ENCODE measurements around the gene TLL1. TPM values are rescaled to one million over a fixed set of nuclear protein-coding genes. Genes with fewer than 3 reads are reported as not detected.

TLL1 gene
- polyA plus RNA-seq, 1 of the 3 experiments (the other 2 are of a cell fraction): 0.07 TPM

DNA sequence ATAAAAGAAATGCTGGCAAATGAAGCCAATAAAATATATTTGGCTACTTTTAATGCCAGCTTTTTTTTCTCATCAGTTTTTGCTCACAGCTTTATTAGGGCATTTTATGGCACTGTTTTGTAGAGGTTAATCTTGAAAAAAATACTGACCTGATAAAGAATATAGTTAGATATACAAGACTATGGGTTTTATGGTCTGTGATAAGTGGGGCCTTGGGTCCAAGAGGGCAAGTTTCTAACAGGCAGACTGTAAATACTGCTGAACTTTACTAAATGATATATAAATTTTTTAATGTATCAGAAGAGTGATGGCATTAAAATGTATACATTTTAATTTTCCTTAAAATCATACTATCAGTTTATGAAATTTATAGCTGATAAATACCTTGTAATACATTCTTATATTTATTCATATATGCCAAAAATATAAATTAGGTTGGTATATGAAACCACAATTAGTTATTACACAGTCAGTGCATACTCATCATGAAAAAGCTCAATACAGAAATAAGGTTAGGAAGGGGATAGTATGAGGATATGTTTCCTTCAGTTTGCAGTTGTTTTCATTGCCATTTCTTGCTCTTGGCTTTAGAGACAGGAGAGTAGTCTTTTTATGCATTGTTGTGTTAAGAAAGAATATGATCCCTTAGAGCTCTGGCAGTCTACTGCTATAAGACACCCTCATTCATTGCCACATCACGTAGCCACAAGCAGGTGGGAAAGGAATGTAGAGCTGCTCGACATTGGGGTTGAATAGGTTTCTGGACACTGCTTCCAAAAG lies 146.6 kb downstream of the TLL1 start:
- CTCF ChIA-PET: no interaction called here
- Histone ChIP-seq H3K4me3 (ENCODE audit: low read depth in 2 of 2, low read length in 1 of 2) (no peak overlapping the region), H2AFZ (ENCODE audit: low read depth) (no peak overlapping the region), H3F3A (replicated peaks; ENCODE audit: insufficient read depth) (no peaks in the 10 kb centered on the region), H3K27me3 (ENCODE audit: insufficient read depth) (no peaks in the 10 kb centered on the region), H3K9ac (no peak overlapping the region), H3K4me1 (ENCODE audit: control insufficient read depth in 1 of 2, insufficient read depth in 2 of 2, low read depth in 1 of 2, low read length in 1 of 2) (no peaks in the 10 kb centered on the region), H3K9me2 (no peaks in the 10 kb centered on the region), H3K9me3 (no peaks in the 10 kb centered on the region), H3K79me2 (ENCODE audit: insufficient read depth) (no peaks in the 10 kb centered on the region), H3K27ac (ENCODE audit: low read depth in 2 of 2, low read length in 1 of 2) (no peak overlapping the region), H4K20me1 (ENCODE audit: insufficient read depth) (no peaks in the 10 kb centered on the region), H3K36me3 (replicated peaks in 1 of 2; ENCODE audit: control insufficient read depth in 1 of 2, insufficient read depth in 2 of 2, low read length in 1 of 2) (no peaks in the 10 kb centered on the region), H3K4me2 (no peak overlapping the region)
- WGBS (ENCODE audit: low lambda C conversion rate): 23% methylated on average over 2 of the region's 2 CpGs
- TF ChIP-seq RAD21 (IDR thresholded peaks at IDR 0.05; ENCODE audit: low read length) (no peak), FOSL2 (IDR thresholded peaks at IDR 0.05; ENCODE audit: borderline replicate concordance, low read depth) (no peak), SIN3A (IDR thresholded peaks at IDR 0.05; ENCODE audit: borderline replicate concordance, low read depth, low read length) (no peak), FOXM1 (IDR thresholded peaks at IDR 0.05; ENCODE audit: low read depth) (no peak), ELF1 (IDR thresholded peaks at IDR 0.05) (no peak), TAF1 (IDR thresholded peaks at IDR 0.05; ENCODE audit: borderline replicate concordance, low read depth, low read length) (no peak), TEAD4 (IDR thresholded peaks at IDR 0.05; ENCODE audit: borderline replicate concordance, insufficient read depth) (no peak), SMC3 (IDR thresholded peaks at IDR 0.05; ENCODE audit: low read depth, low read length) (no peak), YY1 (IDR thresholded peaks at IDR 0.05; ENCODE audit: low read depth) (no peak), RCOR1 (IDR thresholded peaks at IDR 0.05; ENCODE audit: low read length) (no peak), RFX5 (IDR thresholded peaks at IDR 0.05; ENCODE audit: low read length) (no peak), MEF2A (IDR thresholded peaks at IDR 0.05; ENCODE audit: borderline replicate concordance, low read depth) (no peak), GATA2 (CRISPR knock-in tag; IDR thresholded peaks at IDR 0.05) (no peak), CHD2 (IDR thresholded peaks at IDR 0.05; ENCODE audit: low read length, partially characterized antibody) (no peak), JUND (IDR thresholded peaks at IDR 0.05) (no peak)
- TF ChIP-seq, protein P1, sequence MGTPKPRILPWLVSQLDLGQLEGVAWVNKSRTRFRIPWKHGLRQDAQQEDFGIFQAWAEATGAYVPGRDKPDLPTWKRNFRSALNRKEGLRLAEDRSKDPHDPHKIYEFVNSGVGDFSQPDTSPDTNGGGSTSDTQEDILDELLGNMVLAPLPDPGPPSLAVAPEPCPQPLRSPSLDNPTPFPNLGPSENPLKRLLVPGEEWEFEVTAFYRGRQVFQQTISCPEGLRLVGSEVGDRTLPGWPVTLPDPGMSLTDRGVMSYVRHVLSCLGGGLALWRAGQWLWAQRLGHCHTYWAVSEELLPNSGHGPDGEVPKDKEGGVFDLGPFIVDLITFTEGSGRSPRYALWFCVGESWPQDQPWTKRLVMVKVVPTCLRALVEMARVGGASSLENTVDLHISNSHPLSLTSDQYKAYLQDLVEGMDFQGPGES (IDR thresholded peaks at IDR 0.05; ENCODE audit: low read depth, low read length): no peak
- TF ChIP-seq, protein P2, sequence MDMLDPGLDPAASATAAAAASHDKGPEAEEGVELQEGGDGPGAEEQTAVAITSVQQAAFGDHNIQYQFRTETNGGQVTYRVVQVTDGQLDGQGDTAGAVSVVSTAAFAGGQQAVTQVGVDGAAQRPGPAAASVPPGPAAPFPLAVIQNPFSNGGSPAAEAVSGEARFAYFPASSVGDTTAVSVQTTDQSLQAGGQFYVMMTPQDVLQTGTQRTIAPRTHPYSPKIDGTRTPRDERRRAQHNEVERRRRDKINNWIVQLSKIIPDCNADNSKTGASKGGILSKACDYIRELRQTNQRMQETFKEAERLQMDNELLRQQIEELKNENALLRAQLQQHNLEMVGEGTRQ (IDR thresholded peaks at IDR 0.05; ENCODE audit: borderline replicate concordance, low read depth, low read length): no peak
- TF ChIP-seq, protein P3, sequence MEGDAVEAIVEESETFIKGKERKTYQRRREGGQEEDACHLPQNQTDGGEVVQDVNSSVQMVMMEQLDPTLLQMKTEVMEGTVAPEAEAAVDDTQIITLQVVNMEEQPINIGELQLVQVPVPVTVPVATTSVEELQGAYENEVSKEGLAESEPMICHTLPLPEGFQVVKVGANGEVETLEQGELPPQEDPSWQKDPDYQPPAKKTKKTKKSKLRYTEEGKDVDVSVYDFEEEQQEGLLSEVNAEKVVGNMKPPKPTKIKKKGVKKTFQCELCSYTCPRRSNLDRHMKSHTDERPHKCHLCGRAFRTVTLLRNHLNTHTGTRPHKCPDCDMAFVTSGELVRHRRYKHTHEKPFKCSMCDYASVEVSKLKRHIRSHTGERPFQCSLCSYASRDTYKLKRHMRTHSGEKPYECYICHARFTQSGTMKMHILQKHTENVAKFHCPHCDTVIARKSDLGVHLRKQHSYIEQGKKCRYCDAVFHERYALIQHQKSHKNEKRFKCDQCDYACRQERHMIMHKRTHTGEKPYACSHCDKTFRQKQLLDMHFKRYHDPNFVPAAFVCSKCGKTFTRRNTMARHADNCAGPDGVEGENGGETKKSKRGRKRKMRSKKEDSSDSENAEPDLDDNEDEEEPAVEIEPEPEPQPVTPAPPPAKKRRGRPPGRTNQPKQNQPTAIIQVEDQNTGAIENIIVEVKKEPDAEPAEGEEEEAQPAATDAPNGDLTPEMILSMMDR (IDR thresholded peaks at IDR 0.05): no peak
- TF ChIP-seq, protein P4, sequence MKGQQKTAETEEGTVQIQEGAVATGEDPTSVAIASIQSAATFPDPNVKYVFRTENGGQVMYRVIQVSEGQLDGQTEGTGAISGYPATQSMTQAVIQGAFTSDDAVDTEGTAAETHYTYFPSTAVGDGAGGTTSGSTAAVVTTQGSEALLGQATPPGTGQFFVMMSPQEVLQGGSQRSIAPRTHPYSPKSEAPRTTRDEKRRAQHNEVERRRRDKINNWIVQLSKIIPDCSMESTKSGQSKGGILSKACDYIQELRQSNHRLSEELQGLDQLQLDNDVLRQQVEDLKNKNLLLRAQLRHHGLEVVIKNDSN (IDR thresholded peaks at IDR 0.05; ENCODE audit: borderline replicate concordance, low read depth): no peak
- TF ChIP-seq, protein P5, sequence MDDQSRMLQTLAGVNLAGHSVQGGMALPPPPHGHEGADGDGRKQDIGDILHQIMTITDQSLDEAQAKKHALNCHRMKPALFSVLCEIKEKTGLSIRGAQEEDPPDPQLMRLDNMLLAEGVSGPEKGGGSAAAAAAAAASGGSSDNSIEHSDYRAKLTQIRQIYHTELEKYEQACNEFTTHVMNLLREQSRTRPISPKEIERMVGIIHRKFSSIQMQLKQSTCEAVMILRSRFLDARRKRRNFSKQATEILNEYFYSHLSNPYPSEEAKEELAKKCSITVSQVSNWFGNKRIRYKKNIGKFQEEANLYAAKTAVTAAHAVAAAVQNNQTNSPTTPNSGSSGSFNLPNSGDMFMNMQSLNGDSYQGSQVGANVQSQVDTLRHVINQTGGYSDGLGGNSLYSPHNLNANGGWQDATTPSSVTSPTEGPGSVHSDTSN (IDR thresholded peaks at IDR 0.05): no peak
- DNase-seq: no peak
- POLR2A ChIA-PET: no interaction called here

Data from SK-N-SH (cell line).